Esophagus squamous epithelium (tissue), 4 donors: ENCODE data around the gene KCNK2.

Experiments used
- CTCF ChIP-seq, 6 experiments: fragments of 450-650 bp in 4 of 6; fragments of 200-600 bp in 2 of 6; sonication (generic) in 2 of 6; IDR thresholded peaks; one replicate each; pipeline ENCODE4 v1.5.1; 2016 to 2019; ENCODE audit warnings: antibody characterized with exemption in 6 of 6, mild to moderate bottlenecking in 4 of 6, moderate library complexity in 4 of 6
- POLR2A ChIP-seq, 4 donors: fragments of 450-650 bp; IDR thresholded peaks; one replicate each; pipeline ENCODE4 v1.6.1; 2017; ENCODE audit warnings: antibody characterized with exemption in 4 of 4, mild to moderate bottlenecking in 4 of 4, moderate library complexity in 3 of 4

- TF ChIP-seq POLR2A (IDR thresholded peaks at IDR 0.05) (no peak), CTCF (IDR thresholded peaks at IDR 0.05) (no peak)
Observed at GRCh38 chr1:215140135-215140534, 57.6 kb downstream of the KCNK2 start.
